Right hindlimb (tissue), 1 donor: ENCODE results near the gene ALK.
A peak's percentile ranks its signal among the peaks of the same experiment; 100 is the strongest.

ENCODE experiments used
- DNase-seq: peaks from one replicate; pipeline ENCODE4 v3.0.0-alpha.2; 2018

The ALK gene

DNA sequence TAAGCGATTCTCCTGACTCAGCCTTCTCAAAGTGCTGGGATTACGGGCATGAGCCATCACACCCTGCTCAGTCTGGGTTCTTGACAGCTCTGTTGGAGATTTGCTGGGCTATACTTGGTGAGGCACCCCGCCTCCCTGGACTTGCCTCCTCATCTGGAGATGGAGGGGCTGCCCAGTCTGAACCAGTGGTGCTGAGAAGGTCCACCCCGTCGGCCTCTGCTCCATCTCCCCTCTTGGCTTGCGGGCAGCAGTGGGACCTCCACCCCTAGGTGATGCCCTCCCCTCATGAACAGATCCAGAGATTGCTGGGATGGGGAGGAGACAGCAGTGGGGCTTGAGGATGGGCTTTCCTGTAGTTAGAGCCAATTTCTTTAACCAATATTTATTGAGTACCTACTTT, 685.3 kb downstream of the ALK start:
- peak; percentile 7 for DNase-seq

DNA sequence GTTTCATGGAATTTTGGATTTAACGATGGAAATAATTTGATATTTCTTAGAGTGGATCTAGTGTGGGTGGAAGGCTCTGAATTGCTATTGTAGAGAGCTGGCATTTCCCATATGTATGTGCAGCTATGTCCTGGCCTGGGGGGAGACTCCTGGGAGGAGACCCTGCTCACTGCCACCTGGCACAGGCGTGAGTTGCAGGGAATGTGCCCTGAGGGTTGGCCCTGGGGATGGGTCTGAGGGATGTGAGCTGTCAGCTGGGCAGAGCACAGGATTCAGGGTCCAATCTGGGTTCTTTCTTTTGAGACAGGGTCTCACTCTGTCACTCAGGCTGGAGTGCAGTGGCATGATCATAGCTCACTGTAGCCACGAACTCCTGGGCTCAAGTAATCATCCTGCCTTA, 686.0 kb downstream of the ALK start:
- no peak for DNase-seq

GRCh38 chr2:29233428-29233827, 688.0 kb downstream of the ALK start:
- DNase-seq, result no peak

DNA sequence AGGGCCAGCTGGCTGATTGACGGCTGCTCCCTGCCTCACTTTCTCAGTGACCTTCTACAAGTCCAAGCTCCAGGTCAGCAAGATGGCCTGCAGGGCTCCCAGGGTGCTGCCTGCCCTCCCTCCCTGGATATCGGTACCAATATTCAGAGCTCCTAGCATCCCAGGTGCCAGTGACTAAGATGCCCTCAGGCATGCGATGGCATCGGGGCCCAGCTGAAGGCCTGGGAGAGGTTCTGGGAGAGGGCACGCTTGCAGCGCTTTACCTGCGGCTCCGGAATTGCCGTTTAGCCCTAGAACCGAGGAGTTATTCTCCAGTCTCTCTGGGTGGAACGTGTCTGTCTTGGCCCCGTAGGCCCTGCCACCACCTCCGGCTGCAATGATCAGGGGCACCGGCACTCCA, 689.3 kb downstream of the ALK start:
- DNase-seq, result no peak

DNA sequence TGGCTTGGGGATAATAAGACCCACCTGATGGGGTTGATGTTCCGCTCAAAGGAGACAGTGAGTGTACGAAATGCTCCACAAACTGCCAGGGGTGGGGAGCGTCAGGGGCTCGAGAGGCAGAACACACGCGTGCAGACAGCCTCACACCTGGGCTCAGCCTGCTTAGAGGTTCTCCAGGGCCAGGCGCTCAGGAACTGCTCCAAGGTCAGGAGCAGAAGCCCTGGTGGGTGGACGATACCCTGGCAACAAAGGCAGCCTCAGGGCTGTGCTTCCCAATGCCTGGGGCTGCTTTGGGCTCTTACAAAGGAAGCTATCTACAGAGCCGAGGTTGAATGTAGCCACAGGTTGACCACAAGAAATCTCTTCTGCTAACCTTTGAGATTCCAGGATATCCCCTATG, 691.7 kb downstream of the ALK start:
- DNase-seq, result no peak

DNA sequence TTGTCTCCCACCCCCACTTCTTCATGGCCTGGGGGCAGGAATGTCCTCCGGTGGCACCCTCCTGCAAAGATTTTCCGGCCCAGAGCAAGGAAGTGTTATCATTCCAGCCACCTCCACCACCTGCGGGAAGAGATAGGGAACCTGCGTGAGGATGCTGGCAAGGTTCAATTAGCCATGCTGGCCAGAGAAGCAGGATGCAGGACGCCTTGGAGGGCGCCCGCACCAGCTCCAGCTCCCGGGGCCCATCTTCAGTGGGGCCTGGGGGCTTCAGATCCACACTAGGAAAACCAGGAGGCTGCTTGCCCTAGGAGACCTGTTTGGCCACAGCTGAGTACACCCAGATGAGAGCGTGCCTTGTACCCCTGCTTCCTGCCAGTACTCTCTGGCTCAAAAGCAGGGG, 692.4 kb downstream of the ALK start:
- no peak for DNase-seq

DNA sequence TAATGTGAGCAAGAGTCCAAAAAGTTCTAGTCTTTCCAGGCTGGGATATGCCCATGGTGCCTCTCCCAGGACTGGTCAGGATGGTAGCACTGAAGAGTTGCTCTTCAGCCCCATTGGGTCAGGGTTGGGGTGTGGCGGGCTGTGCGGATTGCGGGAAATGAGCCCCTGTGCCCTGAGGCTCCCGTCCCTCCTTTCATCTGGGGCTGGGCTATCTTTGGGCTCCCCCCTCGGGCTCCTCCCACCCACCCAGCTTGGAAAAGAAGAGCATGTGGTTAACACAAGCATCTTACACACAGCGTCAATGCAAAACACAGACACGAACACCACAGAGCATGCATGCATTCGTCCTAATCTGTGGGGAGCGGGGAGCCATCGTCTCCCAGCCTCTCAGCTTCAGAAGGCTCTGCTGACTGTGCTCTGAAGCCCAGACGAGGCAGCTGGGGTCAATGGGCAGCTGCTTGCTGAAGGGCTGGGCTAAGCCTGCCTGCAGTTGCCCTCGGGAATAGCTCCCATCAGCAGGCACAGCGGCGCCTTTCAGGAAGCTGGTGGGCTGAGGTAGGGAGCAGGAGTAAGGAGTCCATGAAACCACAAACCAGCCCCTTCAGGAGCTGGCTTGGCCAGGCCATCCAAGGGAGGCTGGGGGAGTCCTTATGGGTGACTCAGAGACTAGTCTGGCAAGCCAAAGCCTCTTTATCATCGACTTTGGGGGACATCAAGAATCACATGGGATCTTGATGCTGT, 693.3 kb downstream of the ALK start:
- no peak for DNase-seq

DNA sequence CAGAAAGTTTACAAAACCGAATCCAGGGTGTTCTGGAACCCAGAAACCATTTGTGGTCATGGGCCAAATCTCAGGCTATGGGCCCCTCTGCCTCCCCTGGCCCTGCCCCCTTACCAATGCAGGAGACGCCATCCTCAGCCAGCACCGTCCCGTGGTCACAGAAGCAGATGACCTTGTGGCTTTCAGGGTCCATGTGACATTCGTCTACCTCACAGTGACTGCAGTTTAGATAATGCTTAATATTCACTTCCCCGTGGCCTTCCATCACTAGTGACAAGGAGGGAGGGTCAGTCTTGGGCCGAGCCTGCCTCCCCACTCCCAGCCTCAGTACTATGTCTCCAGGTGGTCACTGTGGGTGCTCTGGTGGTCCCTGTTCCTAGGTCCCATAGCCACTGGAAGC, 694.6 kb downstream of the ALK start:
- peak; percentile 3 for DNase-seq

- peak; percentile 3 for DNase-seq
Measured at GRCh38 chr2:29226375-29226774, 695.0 kb downstream of the ALK start.

- no peak for DNase-seq
Measured at GRCh38 chr2:29225814-29226213, 695.6 kb downstream of the ALK start.

DNA sequence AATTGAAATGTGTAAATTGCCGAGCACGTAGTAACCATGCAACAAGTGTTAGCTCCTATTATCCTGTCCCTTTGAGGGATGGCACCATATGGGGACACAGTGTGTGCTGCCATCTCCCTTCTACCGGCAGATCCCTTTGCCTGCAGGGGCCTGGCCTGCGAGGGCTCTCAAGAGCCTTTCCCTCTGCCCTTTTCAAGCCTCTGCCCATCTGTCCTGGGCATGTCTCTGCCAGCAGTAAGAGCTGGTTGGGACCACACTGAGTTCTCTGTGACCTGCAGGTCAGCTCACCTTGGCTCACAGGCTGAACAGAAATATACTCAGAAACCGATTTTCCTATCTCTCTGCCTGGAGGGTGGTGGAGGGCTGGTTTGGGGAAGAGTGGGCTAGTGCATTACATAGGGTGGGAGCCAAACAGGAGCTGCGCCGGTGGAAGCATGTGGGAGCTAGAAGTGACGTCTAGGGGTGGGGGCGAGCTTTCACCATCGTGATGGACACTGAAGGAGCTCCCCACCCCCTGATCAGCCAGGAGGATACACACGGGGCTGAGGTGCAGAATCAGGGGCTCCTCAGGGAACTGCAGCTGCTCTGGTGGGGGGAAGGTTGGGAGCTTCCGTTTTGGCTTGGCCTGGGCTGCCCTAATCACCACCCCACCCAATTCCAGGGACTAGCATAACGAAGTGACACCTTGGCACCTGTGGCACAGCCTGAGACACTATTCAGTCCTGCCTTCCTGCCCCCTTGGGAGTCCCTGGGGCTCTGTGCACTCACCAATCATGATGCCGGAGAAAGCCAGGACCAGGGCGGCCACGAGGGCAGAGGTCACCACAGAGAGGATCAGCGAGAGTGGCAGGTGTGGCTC, 696.5 kb downstream of the ALK start:
- DNase-seq, result no peak

- peak; percentile 47 for DNase-seq
Measured at GRCh38 chr2:29223851-29224692, 697.3 kb downstream of the ALK start.

DNA sequence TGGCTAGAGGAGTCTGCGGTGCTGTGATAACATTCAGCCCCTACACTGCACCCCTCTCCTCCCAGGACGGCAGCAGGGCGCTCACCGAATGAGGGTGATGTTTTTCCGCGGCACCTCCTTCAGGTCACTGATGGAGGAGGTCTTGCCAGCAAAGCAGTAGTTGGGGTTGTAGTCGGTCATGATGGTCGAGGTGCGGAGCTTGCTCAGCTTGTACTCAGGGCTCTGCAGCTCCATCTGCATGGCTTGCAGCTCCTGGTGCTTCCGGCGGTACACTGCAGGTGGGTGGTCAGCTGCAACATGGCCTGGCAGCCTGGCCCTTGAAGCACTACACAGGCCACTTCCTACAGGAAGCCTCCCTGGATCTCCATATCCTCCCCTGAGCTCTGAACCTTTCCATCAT, 698.1 kb downstream of the ALK start:
- no peak for DNase-seq

GRCh38 chr2:29222381-29223179, 698.8 kb downstream of the ALK start:
- DNase-seq, result no peak

DNA sequence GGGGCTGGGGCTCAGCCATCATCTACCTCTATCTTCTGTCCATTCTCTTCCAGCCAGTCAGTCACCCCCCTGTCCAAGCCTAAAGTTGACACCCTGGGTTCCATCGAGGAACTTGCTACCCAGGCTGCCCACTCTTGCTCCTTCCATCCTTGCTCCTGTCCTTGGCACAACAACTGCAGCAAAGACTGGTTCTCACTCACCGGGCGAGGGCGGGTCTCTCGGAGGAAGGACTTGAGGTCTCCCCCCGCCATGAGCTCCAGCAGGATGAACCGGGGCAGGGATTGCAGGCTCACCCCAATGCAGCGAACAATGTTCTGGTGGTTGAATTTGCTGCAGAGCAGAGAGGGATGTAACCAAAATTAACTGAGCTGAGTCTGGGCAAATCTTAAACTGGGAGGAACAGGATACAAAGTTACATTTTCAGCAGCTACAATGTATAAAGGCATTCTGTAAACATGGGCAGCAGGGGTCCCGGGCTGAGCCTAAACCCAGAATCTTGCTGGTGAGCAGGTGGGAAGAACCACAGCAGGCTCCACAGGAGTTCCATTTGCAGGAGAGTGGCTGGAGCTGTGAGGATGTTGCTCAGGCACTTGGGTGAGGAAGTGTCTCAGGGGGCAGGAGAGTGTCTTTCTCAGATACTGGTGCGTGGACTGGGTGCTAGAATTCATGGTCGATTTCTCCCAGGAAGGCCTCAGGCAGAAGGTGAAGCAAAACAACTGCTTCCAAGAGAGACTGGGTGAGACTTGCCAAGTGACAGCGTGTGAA, 700.7 kb downstream of the ALK start:
- DNase-seq, result no peak

DNA sequence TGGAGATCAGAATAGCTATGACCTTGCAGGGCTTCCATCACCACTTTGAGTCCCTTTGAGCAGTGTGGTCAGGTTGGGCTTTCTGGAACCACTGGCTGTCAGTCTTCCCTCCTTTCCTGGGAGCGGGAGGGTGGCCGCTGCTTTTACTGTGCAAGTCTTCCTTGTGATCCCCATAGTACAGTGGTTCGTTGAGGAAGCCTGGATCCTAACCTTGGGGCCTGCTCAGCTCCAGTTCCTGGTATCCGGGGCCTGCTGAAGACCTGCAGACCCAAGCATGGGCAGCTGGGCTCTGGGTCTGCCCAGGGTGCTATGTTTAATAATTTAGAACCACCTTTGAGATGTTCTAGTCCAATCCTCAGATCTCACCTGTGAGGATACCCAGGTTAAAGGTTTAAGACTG, 702.0 kb downstream of the ALK start:
- no peak for DNase-seq

DNA sequence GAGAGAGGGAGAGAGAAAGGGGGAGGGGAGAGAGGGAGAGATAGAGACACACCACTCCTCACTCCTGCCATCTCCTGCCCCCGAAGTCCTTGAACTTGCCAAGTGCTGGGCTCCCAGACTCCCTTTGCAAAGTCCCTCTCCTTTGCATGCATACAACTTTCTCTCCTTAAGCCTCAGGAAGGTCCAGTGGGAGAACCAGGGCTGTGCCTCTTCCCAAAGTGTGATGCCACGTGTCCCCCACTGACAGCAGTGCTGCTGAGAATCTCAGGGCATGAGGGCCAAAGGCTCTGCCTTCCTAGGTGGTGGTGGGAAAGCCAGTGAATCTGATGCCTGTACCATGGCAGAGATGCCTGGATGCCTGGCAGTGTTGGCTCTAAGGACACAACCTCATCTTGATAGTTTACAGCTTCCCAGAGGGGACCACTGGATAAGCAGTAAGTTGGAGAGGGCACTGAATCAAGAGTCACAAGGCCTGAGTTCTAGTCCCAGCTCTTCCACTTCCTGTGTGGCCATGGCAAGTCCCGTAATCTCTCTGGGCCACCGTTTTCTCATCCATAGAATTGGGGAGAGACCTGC, 702.7 kb downstream of the ALK start:
- DNase-seq, result no peak

DNA sequence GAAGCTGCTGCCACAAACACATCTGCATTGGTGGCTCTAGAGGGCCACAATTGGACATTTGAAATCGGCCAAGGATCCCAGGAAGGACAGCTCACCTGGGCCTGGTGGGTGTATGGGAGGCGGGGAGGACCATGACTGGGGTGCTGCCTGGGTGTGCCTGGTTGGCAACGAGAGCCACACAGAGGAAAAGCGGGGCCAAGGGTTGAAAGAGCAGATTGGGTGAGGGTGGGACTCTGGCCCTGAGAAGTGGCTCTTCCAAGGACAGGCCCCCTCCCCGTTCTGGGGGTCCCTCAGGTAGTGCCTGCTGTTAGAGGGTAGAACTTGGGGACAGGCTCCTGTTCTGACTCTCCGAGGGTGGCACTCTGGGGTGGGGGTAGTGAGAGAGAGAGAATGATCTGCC, 703.3 kb downstream of the ALK start:
- no peak for DNase-seq

DNA sequence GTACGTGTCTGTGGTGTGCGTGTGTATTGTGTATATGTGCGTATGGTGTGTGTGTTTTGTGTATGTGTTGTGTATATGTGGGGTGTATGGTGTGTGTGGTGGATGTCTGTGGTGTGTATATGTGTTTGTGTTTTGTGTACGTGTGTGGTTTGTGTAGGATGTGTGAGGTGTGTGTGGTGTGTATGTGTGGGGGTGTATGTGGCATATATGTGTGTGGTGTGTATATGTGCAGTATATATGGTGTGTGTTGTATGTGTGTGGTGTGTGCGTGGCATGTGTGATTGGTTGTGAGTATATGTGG, 704.8 kb downstream of the ALK start:
- no peak for DNase-seq

- no peak for DNase-seq
Measured at GRCh38 chr2:29215739-29216608, 705.4 kb downstream of the ALK start.

DNA sequence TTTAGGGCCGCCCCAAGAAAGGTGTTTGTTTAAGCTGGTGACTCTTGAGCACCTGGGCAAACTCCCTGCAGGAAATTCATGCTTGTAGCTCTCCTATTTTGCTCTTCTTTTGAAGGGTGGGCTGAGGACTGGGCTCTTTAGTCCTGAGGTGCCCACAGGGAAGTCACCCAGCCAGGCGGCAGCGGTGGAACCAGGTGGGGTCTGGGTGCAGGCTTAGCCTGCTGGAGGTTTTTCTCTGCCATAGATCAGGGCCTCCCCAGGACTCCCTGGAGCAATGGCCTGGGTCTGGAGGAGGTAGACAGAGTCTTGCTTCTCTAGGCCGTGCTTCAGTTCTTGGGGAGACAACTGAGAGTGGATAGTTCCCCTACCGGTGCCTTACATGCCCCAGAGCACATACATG, 706.3 kb downstream of the ALK start:
- no peak for DNase-seq
